Brain microvascular endothelial cell (primary cell): ENCODE data around the gene WSCD2.

Source experiments
- DNase-seq: peaks from one replicate; pipeline ENCODE4 v3.0.0-alpha.2; 2020
- H3K27ac ChIP-seq: fragments of 250-450 bp; sonication (Bioruptor Pico); 2 replicates; pipeline ENCODE4 v1.5.1; 2020; ENCODE audit warnings: mild to moderate bottlenecking, moderate library complexity
- H3K27me3 ChIP-seq: fragments of 250-450 bp; sonication (Bioruptor Pico); replicated peaks from 2 replicates; pipeline ENCODE4 v1.5.1; 2020; ENCODE audit warnings: mild to moderate bottlenecking
- H3K36me3 ChIP-seq: fragments of 250-450 bp; sonication (Bioruptor Pico); replicated peaks from 2 replicates; pipeline ENCODE4 v1.5.1; 2020; ENCODE audit warnings: mild to moderate bottlenecking
- H3K4me3 ChIP-seq: 2 replicates; pipeline ENCODE4 v1.5.1; 2011; ENCODE audit warnings: low read depth, mild to moderate bottlenecking, control low read depth, low read length, moderate library complexity
- CTCF ChIP-seq: IDR thresholded peaks from 2 replicates; pipeline ENCODE4 v1.5.1; 2011; ENCODE audit warnings: low read depth, mild to moderate bottlenecking, moderate library complexity, low read length, control low read depth, inconsistent platforms; ENCODE audit errors: missing control alignments
- in situ Hi-C: cut with HindIII; loops from 2 replicates; pipeline ENCODE4 v1.10.0; 2017; ENCODE audit warnings: low sequenced_read_pairs, low pct_ligation_motif_present

The WSCD2 gene

GRCh38 chr12:108116254-108116653, 12.8 kb upstream of the WSCD2 start:
- Histone ChIP-seq H3K4me3 (no peak overlapping the region), H3K27me3 (no peaks in the 10 kb centered on the region), H3K27ac (no peak overlapping the region), H3K36me3 (no peaks in the 10 kb centered on the region)
- no peak for TF ChIP-seq CTCF
- DNase-seq: no peak
- in situ Hi-C loops: no loop called here

- H3K4me3 ChIP-seq: no peak overlapping the region
- in situ Hi-C loops: no loop called here
- TF ChIP-seq CTCF: no peak
- no peaks in the 10 kb centered on the region for H3K36me3 ChIP-seq
- no peak overlapping the region for H3K27ac ChIP-seq
- no peak for DNase-seq
- H3K27me3 ChIP-seq: no peaks in the 10 kb centered on the region
Observed at GRCh38 chr12:108116699-108117098, 12.4 kb upstream of the WSCD2 start.

- DNase-seq: no peak
- in situ Hi-C loops: no loop called here
- no peak for TF ChIP-seq CTCF
Observed at GRCh38 chr12:108117163-108117849, 11.8 kb upstream of the WSCD2 start.

GRCh38 chr12:108117902-108118301, 11.2 kb upstream of the WSCD2 start:
- no peaks in the 10 kb centered on the region for H3K27me3 ChIP-seq
- no peak for TF ChIP-seq CTCF
- DNase-seq: no peak
- H3K27ac ChIP-seq: no peak overlapping the region
- H3K36me3 ChIP-seq: no peaks in the 10 kb centered on the region
- no peak overlapping the region for H3K4me3 ChIP-seq
- in situ Hi-C loops: no loop called here

More at GRCh38 chr12:108117163-108117849, 11.8 kb upstream of the WSCD2 start:
- Histone ChIP-seq H3K4me3 (no peak overlapping the region), H3K27ac (no peak overlapping the region), H3K36me3 (no peaks in the 10 kb centered on the region), H3K27me3 (no peaks in the 10 kb centered on the region)

- H3K36me3 ChIP-seq: no peaks in the 10 kb centered on the region
- H3K27ac ChIP-seq: no peak overlapping the region
- no peak for TF ChIP-seq CTCF
Observed at GRCh38 chr12:108119126-108119973, 9.7 kb upstream of the WSCD2 start.

More at GRCh38 chr12:108119126-108119973, 9.7 kb upstream of the WSCD2 start:
- Histone ChIP-seq H3K4me3 (no peak overlapping the region), H3K27me3 (no peaks in the 10 kb centered on the region)
- in situ Hi-C loops: no loop called here
- no peak for DNase-seq
